Retinal pigment epithelial cell (primary cell): ENCODE data around the gene CCDC38.

Experiments used
- DNase-seq: peaks from one replicate; pipeline ENCODE4 v3.0.0-alpha.2; 2010; ENCODE audit warnings: low read depth
- H3K4me3 ChIP-seq: 2 replicates; pipeline ENCODE4 v1.5.1; 2011; ENCODE audit warnings: mild to moderate bottlenecking, low read length, control low read depth, moderate library complexity
- CTCF ChIP-seq: conservative IDR thresholded peaks from 2 replicates; pipeline ENCODE4 v1.5.1; 2011; ENCODE audit warnings: low read depth, low read length, control low read depth, inconsistent platforms

Gene CCDC38

DNA sequence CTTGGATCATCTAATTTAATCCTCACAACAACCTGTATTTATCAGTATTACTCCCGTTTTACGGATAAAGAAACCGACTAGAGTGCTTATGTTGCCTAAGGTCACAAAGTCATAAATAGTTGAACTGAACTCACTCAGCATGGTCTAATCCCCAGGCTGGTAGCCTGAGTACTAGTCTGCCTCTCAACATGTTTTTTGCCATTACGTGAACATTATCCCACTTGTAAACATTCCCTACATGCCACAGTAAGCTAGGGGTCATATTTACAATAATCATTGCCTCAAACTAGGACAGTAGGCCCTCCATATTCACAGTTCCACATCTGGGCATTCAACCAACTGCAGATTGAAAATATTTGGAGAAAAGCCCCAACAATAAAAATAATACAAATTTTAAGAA is 71.5 kb downstream of the CCDC38 start:
- TF ChIP-seq CTCF, result no peak

GRCh38 chr12:95863337-95863736 is 79.1 kb downstream of the CCDC38 start:
- no peak for TF ChIP-seq CTCF
- no peak overlapping the region for H3K4me3 ChIP-seq
- DNase-seq, result no peak

More for the DNA sequence above, 71.5 kb downstream of the CCDC38 start:
- no peak for DNase-seq
- H3K4me3 ChIP-seq, result no peak overlapping the region

- no peak overlapping the region for H3K4me3 ChIP-seq
- no peak for TF ChIP-seq CTCF
- no peak for DNase-seq
Observed at GRCh38 chr12:95862038-95862437, 80.4 kb downstream of the CCDC38 start.

DNA sequence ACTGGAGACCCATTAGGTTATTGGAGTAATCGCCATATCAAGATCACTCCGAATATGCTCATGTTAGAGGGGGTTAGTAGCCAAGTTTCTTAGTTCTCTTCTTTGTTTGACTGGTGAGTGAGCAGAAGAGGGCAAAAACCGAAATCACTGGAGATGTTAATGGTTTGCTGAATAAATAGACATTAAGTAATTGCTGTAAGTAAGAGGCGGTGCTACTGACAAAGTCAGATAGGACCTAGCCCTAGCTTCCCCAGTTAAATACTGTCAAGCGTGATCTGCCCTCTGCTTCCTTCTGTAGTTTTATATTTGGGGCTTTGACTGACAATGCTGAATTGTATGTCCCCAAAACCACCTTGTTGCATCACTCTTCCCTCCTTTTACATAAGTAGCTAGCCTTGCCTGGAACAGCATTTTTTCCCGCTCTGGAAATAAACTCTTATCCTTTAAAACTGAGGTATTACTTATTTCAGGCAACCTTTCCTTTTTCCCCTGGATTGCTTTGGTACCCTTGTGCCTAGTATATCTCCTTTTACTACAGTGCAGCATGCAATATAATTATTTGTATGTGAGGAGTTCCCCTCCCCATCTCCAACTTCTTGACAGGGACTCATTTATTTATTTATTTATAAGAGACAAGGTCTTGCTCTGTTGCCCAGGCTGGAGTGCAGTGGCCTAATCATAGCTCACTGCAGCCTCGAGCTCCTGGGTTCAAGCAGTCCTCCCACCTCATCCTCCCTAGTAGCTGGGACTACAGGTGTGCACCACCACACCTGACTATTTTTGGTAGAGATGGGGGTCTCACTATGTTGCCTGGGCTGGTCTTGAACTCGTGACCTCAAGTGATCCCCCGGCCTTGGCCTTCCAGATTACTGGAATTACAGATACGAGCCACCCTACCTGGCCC is 82.2 kb downstream of the CCDC38 start:
- no peak for TF ChIP-seq CTCF
- no peak for DNase-seq
- peak overlapping the region; percentile 75 for H3K4me3 ChIP-seq

GRCh38 chr12:95859344-95859816 is 83.0 kb downstream of the CCDC38 start:
- TF ChIP-seq CTCF, result no peak
- peak overlapping the region; percentile 75 for H3K4me3 ChIP-seq
- DNase-seq, result no peak

DNA sequence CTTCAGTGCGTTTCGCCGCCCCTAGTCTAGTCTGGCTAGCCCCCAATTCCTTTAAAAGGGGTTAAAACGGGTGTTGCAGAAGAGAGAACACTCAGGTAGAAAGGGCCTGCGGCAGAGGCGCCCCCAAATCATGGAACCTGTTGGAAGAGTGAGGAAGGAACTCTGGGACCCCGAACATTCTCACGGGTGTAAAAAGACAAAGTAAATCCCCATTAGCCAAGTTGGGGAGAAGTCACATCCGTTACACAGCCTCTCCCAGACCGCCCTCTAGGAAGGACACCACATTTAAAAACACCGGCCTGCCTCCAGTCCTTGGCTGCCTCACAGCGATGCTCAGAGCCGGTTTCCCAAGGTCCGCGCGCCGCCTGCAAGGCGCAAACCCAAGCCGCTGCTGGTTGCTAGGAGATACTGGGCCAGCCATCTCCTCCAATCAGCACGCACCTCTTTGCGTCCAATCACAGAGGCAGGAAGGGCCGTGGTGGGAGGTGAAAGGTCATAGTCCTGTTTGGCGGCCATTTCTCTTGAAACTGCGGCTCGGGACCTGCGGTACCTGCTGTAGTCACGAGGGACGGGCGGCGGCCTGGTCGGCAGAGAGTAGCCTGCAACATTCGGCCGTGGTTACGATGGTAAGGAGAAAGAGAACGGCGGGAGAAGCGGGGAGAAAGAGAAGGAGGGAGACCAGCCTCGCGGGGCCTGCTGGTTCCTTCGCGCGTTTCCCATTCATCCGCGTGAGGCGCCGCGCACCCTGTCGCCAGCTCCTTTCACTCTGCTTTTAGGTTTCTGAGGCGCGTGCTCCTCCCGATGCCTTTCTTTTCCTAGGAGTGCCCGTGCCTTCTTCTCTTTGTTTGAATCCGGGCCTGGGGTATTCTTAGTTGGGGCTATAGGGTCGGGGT is 83.7 kb downstream of the CCDC38 start, which contains the start of gene SNRPF:
SNRPF (plus strand) TSS at position 502 of the 893 bp plus-strand sequence; CDS start at position 624, 122 bp downstream.
- TF ChIP-seq CTCF, result no peak
- peak within 1 kb of the TSS; percentile 75 for H3K4me3 ChIP-seq
- DNase-seq, result peak; percentile 92
